Neural progenitor cell (in vitro differentiated cells): ENCODE results near the gene PEX10. TPM values are rescaled to one million over a fixed set of nuclear protein-coding genes. Genes with fewer than 3 reads are reported as not detected.

Experiments used
- DNase-seq: peaks from one replicate; pipeline ENCODE4 v3.0.0-alpha.2; 2016; ENCODE audit warnings: low spot score
- H2AFZ ChIP-seq: fragments of 200-600 bp; sonication (generic); replicated peaks from 2 replicates; pipeline ENCODE4 v1.6.1; 2016; ENCODE audit warnings: antibody characterized with exemption
- H3F3A ChIP-seq: fragments of 200-600 bp; sonication (generic); 2 replicates; pipeline ENCODE4 v1.6.1; 2016; ENCODE audit warnings: antibody characterized with exemption, low read depth
- H3K27ac ChIP-seq: fragments of 200-600 bp; sonication (generic); 2 replicates; pipeline ENCODE4 v1.5.1; 2016; ENCODE audit warnings: mild to moderate bottlenecking
- H3K27me3 ChIP-seq: fragments of 200-600 bp; sonication (generic); 2 replicates; pipeline ENCODE4 v1.6.1; 2016; ENCODE audit warnings: mild to moderate bottlenecking, moderate library complexity
- H3K36me3 ChIP-seq: fragments of 200-600 bp; sonication (generic); 2 replicates; pipeline ENCODE4 v1.5.1; 2016
- H3K4me1 ChIP-seq: fragments of 200-600 bp; sonication (generic); 2 replicates; pipeline ENCODE4 v1.6.1; 2016; ENCODE audit warnings: mixed run types
- H3K4me2 ChIP-seq: fragments of 200-600 bp; sonication (generic); 2 replicates; pipeline ENCODE4 v1.6.1; 2016
- H3K4me3 ChIP-seq: fragments of 200-600 bp; sonication (generic); 2 replicates; pipeline ENCODE4 v1.5.1; 2016
- H3K79me2 ChIP-seq: fragments of 200-600 bp; sonication (generic); 2 replicates; pipeline ENCODE4 v1.6.1; 2016; ENCODE audit warnings: low read depth
- H3K9ac ChIP-seq: fragments of 200-600 bp; sonication (generic); 2 replicates; pipeline ENCODE4 v1.6.1; 2016
- H3K9me3 ChIP-seq: fragments of 200-600 bp; sonication (generic); 2 replicates; pipeline ENCODE4 v1.5.1; 2016; ENCODE audit warnings: low read depth
- H4K20me1 ChIP-seq: fragments of 200-600 bp; sonication (generic); 2 replicates; pipeline ENCODE4 v1.6.1; 2016; ENCODE audit warnings: low read depth
- H3K27ac Mint-ChIP-seq: 3 replicates; pipeline ENCODE4 v1.8.0; 2021; ENCODE audit warnings: mixed read lengths
- H3K27me3 Mint-ChIP-seq: 2 replicates; pipeline ENCODE4 v1.8.0; 2022; ENCODE audit warnings: low read depth, mild to moderate bottlenecking, inconsistent platforms, moderate library complexity, mixed read lengths; ENCODE audit not compliant: insufficient read depth
- H3K36me3 Mint-ChIP-seq: 3 replicates; pipeline ENCODE4 v1.8.0; 2021; ENCODE audit warnings: mixed read lengths
- H3K4me1 Mint-ChIP-seq: 3 replicates; pipeline ENCODE4 v1.8.0; 2021; ENCODE audit warnings: mixed read lengths
- H3K4me3 Mint-ChIP-seq: 3 replicates; pipeline ENCODE4 v1.8.0; 2021; ENCODE audit warnings: mild to moderate bottlenecking, moderate library complexity, mixed read lengths
- H3K9me3 Mint-ChIP-seq: 3 replicates; pipeline ENCODE4 v1.8.0; 2020; ENCODE audit warnings: mixed read lengths
- EZH2 ChIP-seq: fragments of 200-600 bp; sonication (generic); IDR thresholded peaks from 2 replicates; pipeline ENCODE4 v1.6.1; 2017; ENCODE audit warnings: antibody characterized with exemption, mild to moderate bottlenecking, moderate library complexity
- EZH2phosphoT487 ChIP-seq: fragments of 200-600 bp; sonication (generic); IDR thresholded peaks from 2 replicates; pipeline ENCODE4 v1.6.1; 2017; ENCODE audit warnings: antibody characterized with exemption
- total RNA-seq: library from RNA; depleted of rRNA; stranded (reverse); fragments of >200 nt; gene quantifications from 2 replicates; pipeline ENCODE4 v1.2.3, GENCODE V29; 2015; ENCODE audit warnings: low replicate concordance
- TF ChIP-seq, protein P1 (sequence below): fragments of 200-600 bp; sonication (generic); IDR thresholded peaks from 2 replicates; pipeline ENCODE4 v1.5.1; 2017; ENCODE audit warnings: antibody characterized with exemption, mild to moderate bottlenecking

PEX10 gene
- total RNA-seq, 1 donor from 2014 or later, result 15.1 TPM

GRCh38 chr1:2377751-2378440, 34.5 kb downstream of the PEX10 start:
- peaks cover 2% of the 10 kb centered on the region for H3K36me3 Mint-ChIP-seq
- H3K4me3 Mint-ChIP-seq, result no peak overlapping the region
- DNase-seq, result no peak
- TF ChIP-seq EZH2phosphoT487 (no peak), EZH2 (no peak)
- TF ChIP-seq, protein P1, sequence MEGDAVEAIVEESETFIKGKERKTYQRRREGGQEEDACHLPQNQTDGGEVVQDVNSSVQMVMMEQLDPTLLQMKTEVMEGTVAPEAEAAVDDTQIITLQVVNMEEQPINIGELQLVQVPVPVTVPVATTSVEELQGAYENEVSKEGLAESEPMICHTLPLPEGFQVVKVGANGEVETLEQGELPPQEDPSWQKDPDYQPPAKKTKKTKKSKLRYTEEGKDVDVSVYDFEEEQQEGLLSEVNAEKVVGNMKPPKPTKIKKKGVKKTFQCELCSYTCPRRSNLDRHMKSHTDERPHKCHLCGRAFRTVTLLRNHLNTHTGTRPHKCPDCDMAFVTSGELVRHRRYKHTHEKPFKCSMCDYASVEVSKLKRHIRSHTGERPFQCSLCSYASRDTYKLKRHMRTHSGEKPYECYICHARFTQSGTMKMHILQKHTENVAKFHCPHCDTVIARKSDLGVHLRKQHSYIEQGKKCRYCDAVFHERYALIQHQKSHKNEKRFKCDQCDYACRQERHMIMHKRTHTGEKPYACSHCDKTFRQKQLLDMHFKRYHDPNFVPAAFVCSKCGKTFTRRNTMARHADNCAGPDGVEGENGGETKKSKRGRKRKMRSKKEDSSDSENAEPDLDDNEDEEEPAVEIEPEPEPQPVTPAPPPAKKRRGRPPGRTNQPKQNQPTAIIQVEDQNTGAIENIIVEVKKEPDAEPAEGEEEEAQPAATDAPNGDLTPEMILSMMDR, result no peak
- Histone ChIP-seq H3K9ac (no peak overlapping the region), H3K4me2 (no peak overlapping the region), H3K9me3 (no peaks in the 10 kb centered on the region), H3K4me3 (no peak overlapping the region), H3K4me1 (no peaks in the 10 kb centered on the region), H3K27ac (no peak overlapping the region), H3K36me3 (no peaks in the 10 kb centered on the region), H3K79me2 (no peaks in the 10 kb centered on the region), H2AFZ (no peak overlapping the region), H4K20me1 (peaks cover 8% of the 10 kb centered on the region), H3F3A (no peaks in the 10 kb centered on the region), H3K27me3 (no peaks in the 10 kb centered on the region)
- no peak overlapping the region for H3K27ac Mint-ChIP-seq
- H3K9me3 Mint-ChIP-seq, result no peaks in the 10 kb centered on the region
- H3K27me3 Mint-ChIP-seq, result peaks cover 4% of the 10 kb centered on the region
- peaks cover 4% of the 10 kb centered on the region for H3K4me1 Mint-ChIP-seq

DNA sequence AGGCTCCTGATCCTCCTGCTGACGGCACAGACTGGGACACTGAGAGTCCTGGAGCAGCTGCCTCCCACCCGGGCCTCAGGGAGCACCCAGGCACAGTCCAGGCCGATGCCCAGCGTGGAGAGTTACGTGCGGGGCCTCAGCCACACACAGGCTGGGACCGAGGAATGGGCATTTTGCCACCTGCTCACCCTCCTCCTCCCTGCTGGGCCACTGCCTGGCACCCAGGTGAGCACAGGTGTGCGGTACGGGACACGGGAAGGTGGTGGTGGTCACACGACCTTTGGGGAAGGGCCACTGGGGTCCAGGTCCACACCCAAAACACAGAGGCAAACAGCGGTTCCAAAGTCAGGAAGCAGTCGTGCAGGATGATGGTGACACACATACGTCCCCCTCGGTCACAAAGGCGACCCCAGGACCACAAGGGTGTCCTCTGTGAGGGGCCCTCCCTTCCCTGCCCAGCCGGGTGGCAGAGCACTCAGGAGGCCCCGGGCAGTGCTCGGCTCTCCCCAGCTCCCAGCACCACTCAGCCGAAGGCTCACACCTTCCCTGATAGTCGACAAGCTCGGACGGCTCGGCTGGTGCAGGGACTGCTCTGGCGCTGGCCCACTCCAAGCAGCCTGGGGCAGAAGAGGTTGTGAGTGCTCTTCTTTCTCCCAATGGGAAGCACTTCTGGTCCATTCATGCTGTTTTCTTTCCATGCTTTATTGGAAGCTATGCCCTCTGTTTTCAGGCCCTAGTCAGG, 35.3 kb downstream of the PEX10 start:
- Histone ChIP-seq H2AFZ (no peak overlapping the region), H3K4me1 (no peaks in the 10 kb centered on the region), H4K20me1 (peaks cover 3% of the 10 kb centered on the region), H3K36me3 (no peaks in the 10 kb centered on the region), H3K4me3 (no peak overlapping the region), H3F3A (no peaks in the 10 kb centered on the region), H3K4me2 (no peak overlapping the region), H3K27ac (no peak overlapping the region), H3K79me2 (no peaks in the 10 kb centered on the region), H3K27me3 (no peaks in the 10 kb centered on the region), H3K9me3 (no peaks in the 10 kb centered on the region), H3K9ac (no peak overlapping the region)
- Mint-ChIP-seq H3K36me3 (peaks cover 2% of the 10 kb centered on the region), H3K27me3 (peaks cover 2% of the 10 kb centered on the region), H3K9me3 (no peaks in the 10 kb centered on the region), H3K27ac (no peak overlapping the region), H3K4me1 (peaks cover 4% of the 10 kb centered on the region), H3K4me3 (no peak overlapping the region)
- TF ChIP-seq, protein P1, result no peak
- TF ChIP-seq EZH2 (no peak), EZH2phosphoT487 (no peak)
- DNase-seq, result no peak

- Histone ChIP-seq H3K9me3 (no peaks in the 10 kb centered on the region), H3K36me3 (no peaks in the 10 kb centered on the region), H3K4me3 (no peak overlapping the region), H4K20me1 (no peaks in the 10 kb centered on the region), H3F3A (no peaks in the 10 kb centered on the region), H2AFZ (no peak overlapping the region), H3K4me2 (no peak overlapping the region), H3K9ac (no peak overlapping the region), H3K27ac (no peak overlapping the region), H3K79me2 (no peaks in the 10 kb centered on the region), H3K27me3 (no peaks in the 10 kb centered on the region), H3K4me1 (no peaks in the 10 kb centered on the region)
- Mint-ChIP-seq H3K4me3 (no peak overlapping the region), H3K36me3 (peaks cover 3% of the 10 kb centered on the region), H3K27me3 (peaks cover 2% of the 10 kb centered on the region), H3K4me1 (peaks cover 4% of the 10 kb centered on the region), H3K9me3 (no peaks in the 10 kb centered on the region), H3K27ac (no peak overlapping the region)
- no peak for DNase-seq
- no peak for TF ChIP-seq EZH2
- TF ChIP-seq EZH2phosphoT487, result no peak
- TF ChIP-seq, protein P1, result no peak
Observed at GRCh38 chr1:2376261-2376741, 36.1 kb downstream of the PEX10 start.
